ENCODE measurements around the gene SOCS1. TPM values are rescaled to one million over a fixed set of nuclear protein-coding genes. Genes with fewer than 3 reads are reported as not detected.

Gene SOCS1
- total RNA-seq, 1 donor from 2014 or later = 2.7 TPM

GRCh38 chr16:11242658-11243057, 13.3 kb downstream of the SOCS1 start:
- TF ChIP-seq CTCF (IDR thresholded peaks at IDR 0.05) = no peak

GRCh38 chr16:11241480-11242204, 14.4 kb downstream of the SOCS1 start:
- H3K9me3 Mint-ChIP-seq (ENCODE audit: low read depth) = no peaks in the 10 kb centered on the region
- no peak for DNase-seq (ENCODE audit: low spot score)
- no peak for TF ChIP-seq CTCF (IDR thresholded peaks at IDR 0.05)
- H3K4me1 Mint-ChIP-seq (ENCODE audit: low read depth) = peaks cover 4% of the 10 kb centered on the region
- no peak overlapping the region for H3K27ac Mint-ChIP-seq (ENCODE audit: unreplicated experiment)
- H3K27me3 Mint-ChIP-seq (ENCODE audit: low read depth) = peaks cover 9% of the 10 kb centered on the region
- no peak overlapping the region for H3K4me3 Mint-ChIP-seq (ENCODE audit: unreplicated experiment)
- no peaks in the 10 kb centered on the region for H3K36me3 Mint-ChIP-seq (ENCODE audit: low read depth)

More at GRCh38 chr16:11242658-11243057, 13.3 kb downstream of the SOCS1 start:
- Mint-ChIP-seq H3K27ac (ENCODE audit: unreplicated experiment) (no peak overlapping the region), H3K27me3 (ENCODE audit: low read depth) (peaks cover 9% of the 10 kb centered on the region), H3K9me3 (ENCODE audit: low read depth) (no peaks in the 10 kb centered on the region), H3K4me3 (ENCODE audit: unreplicated experiment) (no peak overlapping the region), H3K4me1 (ENCODE audit: low read depth) (peaks cover 4% of the 10 kb centered on the region), H3K36me3 (ENCODE audit: low read depth) (no peaks in the 10 kb centered on the region)
- no peak for DNase-seq (ENCODE audit: low spot score)

- no peak for DNase-seq (ENCODE audit: low spot score)
Measured at GRCh38 chr16:11240636-11241473, 15.1 kb downstream of the SOCS1 start.

GRCh38 chr16:11239644-11240632, 16.1 kb downstream of the SOCS1 start:
- Mint-ChIP-seq H3K27ac (ENCODE audit: unreplicated experiment) (no peak overlapping the region), H3K27me3 (ENCODE audit: low read depth) (peaks cover under 1% of the 10 kb centered on the region), H3K4me3 (ENCODE audit: unreplicated experiment) (no peak overlapping the region), H3K9me3 (ENCODE audit: low read depth) (no peaks in the 10 kb centered on the region), H3K4me1 (ENCODE audit: low read depth) (no peaks in the 10 kb centered on the region), H3K36me3 (ENCODE audit: low read depth) (no peaks in the 10 kb centered on the region)
- no peak for DNase-seq (ENCODE audit: low spot score)
- no peak for TF ChIP-seq CTCF (IDR thresholded peaks at IDR 0.05)

More at GRCh38 chr16:11240636-11241473, 15.1 kb downstream of the SOCS1 start:
- TF ChIP-seq CTCF (IDR thresholded peaks at IDR 0.05) = no peak
- no peaks in the 10 kb centered on the region for H3K9me3 Mint-ChIP-seq (ENCODE audit: low read depth)
- no peak overlapping the region for H3K4me3 Mint-ChIP-seq (ENCODE audit: unreplicated experiment)
- H3K27me3 Mint-ChIP-seq (ENCODE audit: low read depth) = peaks cover 9% of the 10 kb centered on the region
- H3K27ac Mint-ChIP-seq (ENCODE audit: unreplicated experiment) = no peak overlapping the region
- no peaks in the 10 kb centered on the region for H3K36me3 Mint-ChIP-seq (ENCODE audit: low read depth)
- peaks cover 4% of the 10 kb centered on the region for H3K4me1 Mint-ChIP-seq (ENCODE audit: low read depth)

Measured in chondrocyte (in vitro differentiated cells).